NT2/D1 (cell line): Measurements from ENCODE around the gene ZNF653.

ENCODE experiments used
- SUZ12 ChIP-seq: IDR thresholded peaks from 2 replicates; pipeline ENCODE4 v1.6.1; 2011; ENCODE audit not compliant: insufficient read length, insufficient read depth; ENCODE audit errors: extremely low read depth
- YY1 ChIP-seq: IDR thresholded peaks from 2 replicates; pipeline ENCODE4 v1.6.1; 2011; ENCODE audit not compliant: insufficient read length, insufficient read depth
- ZNF274 ChIP-seq: IDR thresholded peaks from 2 replicates; pipeline ENCODE4 v1.6.1; 2011; ENCODE audit warnings: mild to moderate bottlenecking, low read depth, low read length

DNA sequence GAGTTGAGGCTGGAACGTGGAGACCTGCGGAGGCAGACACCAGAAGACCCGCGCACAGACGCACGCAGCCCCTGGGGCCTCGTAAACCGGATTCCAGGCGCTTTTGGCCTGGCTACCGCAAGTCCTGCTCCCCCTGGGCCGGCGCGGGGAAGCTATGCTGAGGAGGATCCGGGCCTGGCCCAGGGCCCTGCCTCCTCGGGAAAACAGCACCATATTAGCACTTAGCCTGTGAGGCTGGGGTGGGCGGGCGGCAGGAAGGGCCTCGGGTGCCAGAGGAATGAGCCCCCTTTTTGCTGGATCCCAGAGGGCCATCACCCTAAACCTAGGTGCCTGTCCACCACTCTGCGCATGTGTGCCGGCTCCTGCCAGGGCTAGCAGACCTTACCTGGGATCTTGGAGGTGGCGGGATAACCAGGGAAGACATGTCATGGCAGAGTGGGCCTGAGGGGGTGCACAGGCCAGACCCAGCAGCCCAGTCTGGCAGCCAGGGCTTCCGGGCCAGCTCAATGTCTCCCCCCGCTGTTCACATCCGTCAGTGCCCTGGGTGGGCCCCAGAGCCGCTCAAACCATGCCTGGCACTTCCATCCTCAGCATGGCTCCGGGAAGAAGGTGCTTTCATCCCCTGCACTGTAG is 46.1 kb upstream of the ZNF653 start:
- TF ChIP-seq ZNF274 (no peak), YY1 (no peak), SUZ12 (no peak)
